Spleen (tissue), 11 donors: ENCODE results near the gene KISS1R. TPM values are rescaled to one million over a fixed set of nuclear protein-coding genes. Genes with fewer than 3 reads are reported as not detected.

Source experiments
- DNase-seq: peaks from one replicate; pipeline ENCODE4 v3.0.0-alpha.2; 2020
- H3K27ac ChIP-seq, 8 donors: fragments of 200-600 bp; sonication (generic) in 7 of 8; 1 replicate in 4 of 8; 2 replicates in 4 of 8; pipeline versions ENCODE4 v1.5.0 to v1.8.0; 2016 to 2021; ENCODE audit warnings: inconsistent platforms in 4 of 8, mild to moderate bottlenecking in 4 of 8, moderate library complexity in 1 of 8
- H3K27me3 ChIP-seq, 7 donors: fragments of 200-600 bp; sonication (generic) in 6 of 7; replicated peaks in 1 of 7; 1 replicate in 4 of 7; 2 replicates in 3 of 7; pipeline versions ENCODE4 v1.5.0 to v1.8.0; 2016 to 2021; ENCODE audit warnings: inconsistent platforms in 3 of 7, mild to moderate bottlenecking in 1 of 7
- H3K36me3 ChIP-seq, 6 donors: fragments of 200-600 bp; sonication (generic) in 5 of 6; 1 replicate in 4 of 6; 2 replicates in 2 of 6; pipeline versions ENCODE4 v1.5.0 to v1.8.0; 2016 to 2021; ENCODE audit warnings: inconsistent platforms in 2 of 6
- H3K4me1 ChIP-seq, 6 donors: fragments of 200-600 bp; sonication (generic) in 5 of 6; 1 replicate in 3 of 6; 2 replicates in 3 of 6; pipeline versions ENCODE4 v1.5.0 to v1.8.0; 2016 to 2021; ENCODE audit warnings: inconsistent platforms in 3 of 6
- H3K4me3 ChIP-seq, 8 donors: fragments of 200-600 bp; sonication (generic) in 7 of 8; 1 replicate in 4 of 8; 2 replicates in 4 of 8; pipeline versions ENCODE4 v1.5.0 to v1.8.0; 2016 to 2021; ENCODE audit warnings: inconsistent platforms in 4 of 8, mild to moderate bottlenecking in 4 of 8, moderate library complexity in 2 of 8
- H3K9me3 ChIP-seq, 8 donors: fragments of 200-600 bp; sonication (generic) in 7 of 8; 1 replicate in 4 of 8; 2 replicates in 4 of 8; pipeline versions ENCODE4 v1.5.0 to v1.8.0; 2016 to 2021; ENCODE audit warnings: inconsistent platforms in 4 of 8
- POLR2A ChIP-seq, 3 donors: fragments of 450-650 bp; IDR thresholded peaks; one replicate each; pipeline ENCODE4 v1.5.1; 2017; ENCODE audit warnings: antibody characterized with exemption in 3 of 3, mild to moderate bottlenecking in 1 of 3
- POLR2AphosphoS5 ChIP-seq, 3 donors: sonication (generic); formaldehyde crosslinking; IDR thresholded peaks; one replicate each; pipeline ENCODE4 v1.5.1; 2017; ENCODE audit warnings: antibody characterized with exemption in 3 of 3
- WGBS, 5 donors: extraction: QIAGEN DNeasy Blood & Tissue Kit in 3 of 5; methylation state at CpG; one replicate each; pipeline versions ENCODE4 v1.1.5 to v1.1.7; 2013 to 2018; 5-methylcytosine and 5-hydroxymethylcytosine counted together
- intact Hi-C: fragments of 100-400 bp; cut with DNase I; formaldehyde crosslinking; loops from one replicate; pipeline ENCODE4 v1.15.0; 2023; ENCODE audit warnings: low total_unique reads
- polyA plus RNA-seq, 3 donors: library from polyadenylated mRNA; stranded (reverse); fragments of 200-250 nt; gene quantifications; one replicate each; pipeline ENCODE4 v1.2.1, GENCODE V29; 2013
- total RNA-seq, 7 donors: library from RNA; depleted of rRNA in 3 of 7; stranded (reverse); fragments of >200 nt in 3 of 7; fragmentation: NEBNext Ultra II Directional in 4 of 7; extraction: Animal tissue kit (Norgen Biotek cat#: 25700) in 4 of 7; gene quantifications; one replicate each; pipeline versions ENCODE4 v1.1.0 to v1.2.1, GENCODE V29; 2016 to 2021
- TF ChIP-seq, protein P1 (sequence below), 11 experiments: fragments of 200-600 bp in 7 of 11; fragments of 450-650 bp in 4 of 11; sonication (generic) in 4 of 11; IDR thresholded peaks in 8 of 11; conservative IDR thresholded peaks in 3 of 11; 1 replicate in 7 of 11; 2 replicates in 4 of 11; pipeline versions ENCODE4 v1.4.0 to v1.8.0; 2016 to 2021; ENCODE audit warnings: antibody characterized with exemption in 11 of 11, inconsistent platforms in 4 of 11, mild to moderate bottlenecking in 1 of 11
- donor health status: healthy with polysubstance abuse.
- donor health status: DM: no; HTN: no; CAD: no; lungs with moderate emphysema.
- donor health status: DM: no; HTN: no; CAD: no.
- donor health status: Bipolar disorder and iron deficiency.
- donor health status: healthy.
- donor health status: DM: no; HTN: no; CAD: no.
- donor health status: DM: yes; HTN: yes; CAD: no.

The KISS1R gene
- total and polyA plus RNA-seq, 10 donors: 0.22 to 0.50 (median 0.35) TPM; not detected in 2

DNA sequence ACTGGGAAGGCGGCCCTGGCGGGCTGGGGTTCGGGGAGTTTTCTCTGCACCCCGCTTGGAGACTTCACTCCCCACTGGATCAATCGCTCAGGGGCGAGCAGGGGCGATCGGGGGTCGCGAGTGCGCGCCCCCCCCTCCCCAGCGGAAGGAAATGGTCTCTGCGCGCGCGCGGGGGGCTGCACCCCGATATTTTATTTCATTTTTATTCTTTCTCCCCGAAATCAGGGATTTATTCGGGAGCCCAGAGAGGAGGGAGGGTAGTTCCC lies 9.1 kb downstream of the KISS1R start:
- TF ChIP-seq POLR2AphosphoS5 (IDR thresholded peaks at IDR 0.05) (no peak), POLR2A (IDR thresholded peaks at IDR 0.05) (no peak)
- TF ChIP-seq, protein P1, sequence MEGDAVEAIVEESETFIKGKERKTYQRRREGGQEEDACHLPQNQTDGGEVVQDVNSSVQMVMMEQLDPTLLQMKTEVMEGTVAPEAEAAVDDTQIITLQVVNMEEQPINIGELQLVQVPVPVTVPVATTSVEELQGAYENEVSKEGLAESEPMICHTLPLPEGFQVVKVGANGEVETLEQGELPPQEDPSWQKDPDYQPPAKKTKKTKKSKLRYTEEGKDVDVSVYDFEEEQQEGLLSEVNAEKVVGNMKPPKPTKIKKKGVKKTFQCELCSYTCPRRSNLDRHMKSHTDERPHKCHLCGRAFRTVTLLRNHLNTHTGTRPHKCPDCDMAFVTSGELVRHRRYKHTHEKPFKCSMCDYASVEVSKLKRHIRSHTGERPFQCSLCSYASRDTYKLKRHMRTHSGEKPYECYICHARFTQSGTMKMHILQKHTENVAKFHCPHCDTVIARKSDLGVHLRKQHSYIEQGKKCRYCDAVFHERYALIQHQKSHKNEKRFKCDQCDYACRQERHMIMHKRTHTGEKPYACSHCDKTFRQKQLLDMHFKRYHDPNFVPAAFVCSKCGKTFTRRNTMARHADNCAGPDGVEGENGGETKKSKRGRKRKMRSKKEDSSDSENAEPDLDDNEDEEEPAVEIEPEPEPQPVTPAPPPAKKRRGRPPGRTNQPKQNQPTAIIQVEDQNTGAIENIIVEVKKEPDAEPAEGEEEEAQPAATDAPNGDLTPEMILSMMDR (IDR thresholded peaks at IDR 0.05 in 8 of 11, conservative IDR thresholded peaks at IDR 0.05 in 3 of 11): no peak
- DNase-seq: no peak

GRCh38 chr19:926589-927350 lies 9.6 kb downstream of the KISS1R start:
- intact Hi-C loops: loop anchor here (10.0 kb wide), 1 partner anchor 142 kb away; no protein-coding TSS in a partner anchor
- DNase-seq: peak; percentile 94
- Histone ChIP-seq H3K36me3 (peaks cover 0 to 31% (median 11%) of the 10 kb centered on the region in 6 donors), H3K27ac (peak overlapping the region; percentile 22 to 98 (median 95)), H3K27me3 (no peaks in the 10 kb centered on the region), H3K9me3 (no peaks in the 10 kb centered on the region), H3K4me1 (peaks cover 0 to 76% (median 36%) of the 10 kb centered on the region in 6 donors), H3K4me3 (peak overlapping the region; percentile 43 to 90 (median 87))
- WGBS, 5 donors: 1 to 2% (median 1%) methylated on average over 46 to 52 of the region's 52 CpGs
- TF ChIP-seq POLR2AphosphoS5 (IDR thresholded peaks at IDR 0.05): peak in 2 of 3 donors; percentile 48 to 62
- TF ChIP-seq, protein P1 (IDR thresholded peaks at IDR 0.05 in 8 of 11, conservative IDR thresholded peaks at IDR 0.05 in 3 of 11): peak in 1 of 11 experiments; percentile 18
- no peak for TF ChIP-seq POLR2A (IDR thresholded peaks at IDR 0.05)

More for the DNA sequence above, 9.1 kb downstream of the KISS1R start:
- Histone ChIP-seq H3K27ac (peak overlapping the region; percentile 22 to 98 (median 95)), H3K36me3 (peaks cover 0 to 27% (median 11%) of the 10 kb centered on the region in 6 donors), H3K4me3 (peak overlapping the region; percentile 43 to 90 (median 87)), H3K9me3 (no peaks in the 10 kb centered on the region), H3K4me1 (peaks cover 0 to 76% (median 40%) of the 10 kb centered on the region in 6 donors), H3K27me3 (peaks cover 0 to 3% (median 0%) of the 10 kb centered on the region in 7 donors)
- intact Hi-C loops: loop anchor here (10.0 kb wide), 1 partner anchor 141 kb away; no protein-coding TSS in a partner anchor
- 0 to 1% (median 0%) methylated on average over 9 to 21 of the region's 21 CpGs for WGBS, 5 donors

GRCh38 chr19:927351-927779 lies 10.2 kb downstream of the KISS1R start:
- intact Hi-C loops: loop anchor here (10.0 kb wide), 1 partner anchor 143 kb away; no protein-coding TSS in a partner anchor
- DNase-seq: no peak
- TF ChIP-seq POLR2AphosphoS5 (IDR thresholded peaks at IDR 0.05) (no peak), POLR2A (IDR thresholded peaks at IDR 0.05) (no peak)
- TF ChIP-seq, protein P1 (IDR thresholded peaks at IDR 0.05 in 8 of 11, conservative IDR thresholded peaks at IDR 0.05 in 3 of 11): no peak
- peak overlapping the region in 7 of 8 donors; percentile 87 to 98 (median 95) for H3K27ac ChIP-seq
- 2 to 47% (median 16%) methylated on average over 3 to 15 of the region's 15 CpGs for WGBS, 5 donors
- H3K4me1 ChIP-seq: peaks cover 1 to 79% (median 40%) of the 10 kb centered on the region in 6 donors
- H3K9me3 ChIP-seq: no peaks in the 10 kb centered on the region
- H3K4me3 ChIP-seq: peak overlapping the region; percentile 43 to 90 (median 87)
- no peaks in the 10 kb centered on the region for H3K27me3 ChIP-seq
- H3K36me3 ChIP-seq: peaks cover 0 to 37% (median 11%) of the 10 kb centered on the region in 6 donors
